Measurements from ENCODE around the gene DCX.

The DCX gene

GRCh38 chrX:111386615-111387233 is 25.3 kb downstream of the DCX start:
- Mint-ChIP-seq H3K36me3 (no peaks in the 10 kb centered on the region), H3K4me3 (no peak overlapping the region), H3K4me1 (no peaks in the 10 kb centered on the region), H3K9me3 (no peaks in the 10 kb centered on the region), H3K27ac (no peak overlapping the region)
- DNase-seq (ENCODE audit: low spot score in 2 of 2) (no peak), ATAC-seq (no peak)

- Mint-ChIP-seq H3K36me3 (no peaks in the 10 kb centered on the region), H3K9me3 (no peaks in the 10 kb centered on the region), H3K4me1 (no peaks in the 10 kb centered on the region), H3K4me3 (no peak overlapping the region), H3K27ac (no peak overlapping the region)
- ATAC-seq (no peak), DNase-seq (ENCODE audit: low spot score in 2 of 2) (no peak)
Measured at GRCh38 chrX:111386077-111386476, 25.9 kb downstream of the DCX start.

- Mint-ChIP-seq H3K4me1 (no peaks in the 10 kb centered on the region), H3K36me3 (no peaks in the 10 kb centered on the region), H3K4me3 (no peak overlapping the region), H3K27ac (no peak overlapping the region), H3K9me3 (no peaks in the 10 kb centered on the region)
- DNase-seq (ENCODE audit: low spot score in 2 of 2) (no peak), ATAC-seq (no peak)
Measured at GRCh38 chrX:111382277-111382676, 29.7 kb downstream of the DCX start.

GRCh38 chrX:111376897-111377578 is 35.0 kb downstream of the DCX start:
- no peak for DNase-seq (ENCODE audit: low spot score in 2 of 2)
- Mint-ChIP-seq H3K4me3 (no peak overlapping the region), H3K27ac (no peak overlapping the region), H3K9me3 (no peaks in the 10 kb centered on the region), H3K4me1 (no peaks in the 10 kb centered on the region), H3K36me3 (no peaks in the 10 kb centered on the region)
- ATAC-seq: no peak

GRCh38 chrX:111376486-111376885 is 35.5 kb downstream of the DCX start:
- Mint-ChIP-seq H3K4me1 (no peaks in the 10 kb centered on the region), H3K27ac (no peak overlapping the region), H3K4me3 (no peak overlapping the region), H3K36me3 (no peaks in the 10 kb centered on the region), H3K9me3 (no peaks in the 10 kb centered on the region)
- DNase-seq (ENCODE audit: low spot score in 2 of 2) (no peak), ATAC-seq (no peak)

DNA sequence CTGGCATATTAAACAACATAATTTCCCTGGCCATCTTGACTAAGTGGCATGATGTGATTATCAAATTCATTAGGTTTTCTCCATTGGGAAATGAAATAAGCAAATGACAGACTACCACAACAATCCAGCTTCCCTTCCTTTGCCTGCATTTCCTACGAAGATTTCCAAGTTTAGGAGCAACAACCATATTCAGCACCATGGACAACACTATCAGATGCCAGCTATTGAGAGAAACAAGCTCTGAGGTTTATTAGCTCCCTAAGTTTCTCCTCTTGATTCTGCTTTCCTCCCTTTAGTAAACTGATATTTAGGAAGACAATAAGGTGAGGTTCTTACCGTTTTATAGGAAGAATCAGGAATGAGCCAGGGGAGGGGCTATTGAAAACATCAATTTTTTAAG is 36.2 kb downstream of the DCX start:
- H3K36me3 Mint-ChIP-seq: no peaks in the 10 kb centered on the region
- H3K9me3 Mint-ChIP-seq: no peaks in the 10 kb centered on the region
- ATAC-seq (no peak), DNase-seq (ENCODE audit: low spot score in 2 of 2) (no peak)
- no peak overlapping the region for H3K27ac Mint-ChIP-seq
- H3K4me3 Mint-ChIP-seq: no peak overlapping the region
- H3K4me1 Mint-ChIP-seq: no peaks in the 10 kb centered on the region

GRCh38 chrX:111372086-111372485 is 39.9 kb downstream of the DCX start:
- Mint-ChIP-seq H3K27ac (no peak overlapping the region), H3K36me3 (no peaks in the 10 kb centered on the region), H3K4me1 (no peaks in the 10 kb centered on the region), H3K4me3 (no peak overlapping the region), H3K9me3 (no peaks in the 10 kb centered on the region)
- no peak for ATAC-seq
- DNase-seq (ENCODE audit: low spot score in 2 of 2): no peak

- H3K9me3 Mint-ChIP-seq: no peaks in the 10 kb centered on the region
- no peak overlapping the region for H3K27ac Mint-ChIP-seq
- DNase-seq (ENCODE audit: low spot score in 2 of 2): no peak
- H3K4me3 Mint-ChIP-seq: no peak overlapping the region
- H3K4me1 Mint-ChIP-seq: no peaks in the 10 kb centered on the region
- ATAC-seq: no peak
- no peaks in the 10 kb centered on the region for H3K36me3 Mint-ChIP-seq
Measured at GRCh38 chrX:111365770-111366325, 46.1 kb downstream of the DCX start.

- Mint-ChIP-seq H3K27ac (no peak overlapping the region), H3K9me3 (no peaks in the 10 kb centered on the region), H3K4me3 (no peak overlapping the region), H3K4me1 (no peaks in the 10 kb centered on the region), H3K36me3 (no peaks in the 10 kb centered on the region)
- DNase-seq (ENCODE audit: low spot score in 2 of 2): no peak
- ATAC-seq: no peak
Measured at GRCh38 chrX:111363741-111364140, 48.3 kb downstream of the DCX start.

DNA sequence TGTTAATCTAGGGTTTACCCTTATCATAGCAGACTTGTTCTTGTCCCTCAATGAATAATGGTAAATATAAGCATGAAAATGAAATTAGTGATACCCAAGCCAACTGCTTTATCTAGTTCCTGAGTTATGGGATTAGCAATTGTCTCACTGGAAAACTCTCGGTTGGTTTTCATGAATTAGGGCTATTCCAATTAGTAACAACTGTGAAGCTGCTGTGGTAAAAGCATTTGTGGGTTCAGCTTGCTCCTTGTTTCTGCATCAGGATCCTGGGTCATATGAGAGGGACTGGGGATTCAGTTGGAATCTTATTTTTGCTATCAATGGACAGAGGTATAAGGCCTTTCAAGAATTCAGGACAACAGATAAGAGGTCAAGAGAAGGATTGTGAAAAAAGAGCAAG is 50.2 kb downstream of the DCX start:
- H3K4me3 Mint-ChIP-seq: no peak overlapping the region
- H3K4me1 Mint-ChIP-seq: no peaks in the 10 kb centered on the region
- no peak overlapping the region for H3K27ac Mint-ChIP-seq
- no peaks in the 10 kb centered on the region for H3K9me3 Mint-ChIP-seq
- no peak for DNase-seq (ENCODE audit: low spot score in 2 of 2)
- H3K36me3 Mint-ChIP-seq: no peaks in the 10 kb centered on the region
- ATAC-seq: no peak

- DNase-seq (ENCODE audit: low spot score in 2 of 2) (no peak), ATAC-seq (no peak)
- no peak overlapping the region for H3K27ac Mint-ChIP-seq
- no peaks in the 10 kb centered on the region for H3K4me1 Mint-ChIP-seq
- no peak overlapping the region for H3K4me3 Mint-ChIP-seq
- H3K36me3 Mint-ChIP-seq: no peaks in the 10 kb centered on the region
- no peaks in the 10 kb centered on the region for H3K9me3 Mint-ChIP-seq
Measured at GRCh38 chrX:111360839-111361238, 51.2 kb downstream of the DCX start.

DNA sequence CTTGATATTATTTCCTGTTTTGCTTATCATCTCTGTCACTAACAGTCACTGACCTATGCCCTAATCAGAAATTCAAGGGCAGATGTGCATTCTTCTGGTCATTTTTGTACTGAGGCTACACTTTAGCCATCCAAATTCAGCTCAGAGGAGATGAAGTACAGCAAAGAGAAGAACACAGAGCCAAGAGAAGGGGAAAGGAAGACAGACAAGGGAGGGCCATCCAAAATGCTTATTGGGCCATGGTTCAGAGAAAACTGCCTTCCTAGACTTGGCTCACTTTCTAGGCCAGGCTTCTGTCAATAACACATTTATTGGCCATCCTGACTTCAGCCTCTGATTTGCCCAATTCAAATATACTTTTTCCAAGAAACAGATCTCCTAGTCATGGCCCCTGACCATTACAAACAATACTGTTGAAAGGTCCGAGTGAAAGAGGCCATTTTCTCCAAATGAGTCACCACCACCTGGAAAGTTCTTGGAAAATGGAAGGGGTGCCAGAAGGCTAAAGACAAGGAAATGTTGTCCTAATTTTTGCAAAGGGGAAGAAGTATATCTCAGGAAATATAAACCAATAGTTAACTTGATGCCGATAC is 56.4 kb downstream of the DCX start:
- no peak for ATAC-seq
- Mint-ChIP-seq H3K4me1 (no peaks in the 10 kb centered on the region), H3K27ac (no peak overlapping the region), H3K36me3 (no peaks in the 10 kb centered on the region), H3K4me3 (no peak overlapping the region), H3K9me3 (no peaks in the 10 kb centered on the region)
- no peak for DNase-seq (ENCODE audit: low spot score in 2 of 2)

DNA sequence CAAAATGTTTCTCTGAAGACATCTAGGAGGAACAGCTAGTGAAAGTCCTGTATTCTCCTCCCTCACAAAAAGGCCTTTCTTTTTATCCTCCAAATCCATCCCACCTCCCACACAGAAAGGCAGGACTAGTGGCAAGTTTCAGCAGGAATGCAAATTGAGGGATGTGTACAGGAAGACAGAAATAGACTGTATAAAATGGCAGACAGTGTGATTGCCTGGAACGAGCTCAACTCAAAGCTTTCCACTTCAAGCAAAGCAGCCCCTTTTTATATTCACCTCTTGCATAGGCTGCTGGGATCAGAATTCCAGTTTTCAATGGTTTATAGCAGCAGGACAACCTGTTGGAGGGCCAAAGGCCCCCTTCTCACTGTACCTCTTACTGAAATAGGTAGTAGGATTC is 57.5 kb downstream of the DCX start:
- Mint-ChIP-seq H3K4me1 (no peaks in the 10 kb centered on the region), H3K4me3 (no peak overlapping the region), H3K36me3 (no peaks in the 10 kb centered on the region), H3K9me3 (no peaks in the 10 kb centered on the region), H3K27ac (no peak overlapping the region)
- DNase-seq (ENCODE audit: low spot score in 2 of 2) (no peak), ATAC-seq (no peak)

DNA sequence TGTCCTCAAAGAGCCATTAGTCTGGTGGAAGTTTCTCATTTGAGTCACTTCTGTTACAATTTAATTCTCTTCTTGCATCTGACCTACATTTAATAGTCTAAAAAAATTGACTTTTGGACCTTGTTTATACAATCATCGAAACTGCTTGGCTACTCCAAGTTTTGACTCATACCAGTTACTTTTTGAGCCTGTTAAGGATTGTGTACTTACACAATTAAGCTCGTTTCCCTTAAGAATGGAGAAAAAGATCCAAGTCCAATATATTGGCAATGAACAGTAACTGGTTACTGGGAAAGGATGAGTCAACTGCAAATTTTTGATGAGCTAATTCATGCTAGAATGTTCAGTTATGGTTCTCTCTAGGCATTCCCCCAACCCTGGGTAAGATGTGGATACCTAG is 58.2 kb downstream of the DCX start:
- Mint-ChIP-seq H3K9me3 (no peaks in the 10 kb centered on the region), H3K4me3 (no peak overlapping the region), H3K27ac (no peak overlapping the region), H3K36me3 (no peaks in the 10 kb centered on the region), H3K4me1 (no peaks in the 10 kb centered on the region)
- ATAC-seq: no peak
- DNase-seq (ENCODE audit: low spot score in 2 of 2): no peak

DNA sequence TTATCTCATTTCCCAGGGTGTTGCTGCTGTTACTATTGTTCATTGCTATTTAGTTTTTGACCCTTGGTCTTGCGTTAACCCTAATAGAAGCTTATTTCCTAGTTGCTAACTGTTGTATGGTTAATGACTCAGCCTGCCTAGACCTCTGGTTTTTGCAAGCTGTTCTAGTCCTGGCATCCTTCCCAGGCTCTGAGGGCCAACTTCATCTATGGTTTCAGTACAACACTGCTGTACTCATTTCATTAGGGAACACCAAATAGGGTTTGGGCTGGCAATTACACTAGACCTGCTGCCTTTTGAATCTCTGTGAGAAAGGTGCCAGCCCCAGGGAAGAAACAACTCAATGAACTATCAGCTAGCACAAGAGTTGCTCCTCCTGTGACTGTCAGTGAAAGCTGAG is 59.6 kb downstream of the DCX start:
- H3K9me3 Mint-ChIP-seq: no peaks in the 10 kb centered on the region
- H3K4me3 Mint-ChIP-seq: no peak overlapping the region
- no peak overlapping the region for H3K27ac Mint-ChIP-seq
- DNase-seq (ENCODE audit: low spot score in 2 of 2) (no peak), ATAC-seq (no peak)
- H3K36me3 Mint-ChIP-seq: no peaks in the 10 kb centered on the region
- no peaks in the 10 kb centered on the region for H3K4me1 Mint-ChIP-seq

DNA sequence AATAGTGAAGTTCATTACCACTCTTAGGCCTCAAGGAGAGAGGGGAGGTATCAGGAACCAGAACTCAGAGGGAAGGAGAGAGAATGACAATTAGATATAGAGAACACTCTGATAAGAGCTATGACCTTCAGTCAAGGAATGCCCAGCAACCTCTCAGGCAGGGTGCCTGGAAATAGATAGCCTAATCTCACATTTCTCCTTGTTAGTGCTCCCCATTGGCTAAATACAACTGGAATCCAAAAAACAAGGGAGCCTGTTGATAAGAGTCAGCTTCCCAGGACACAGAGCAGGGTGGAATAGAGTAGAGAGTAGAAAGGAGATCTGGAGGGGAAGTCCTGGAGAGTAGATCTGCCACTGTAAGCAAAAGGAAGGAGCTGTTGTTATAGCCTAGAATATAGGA is 62.1 kb downstream of the DCX start:
- Mint-ChIP-seq H3K9me3 (peaks cover 2% of the 10 kb centered on the region), H3K27ac (no peak overlapping the region), H3K4me3 (no peak overlapping the region), H3K36me3 (no peaks in the 10 kb centered on the region), H3K4me1 (no peaks in the 10 kb centered on the region)
- no peak for ATAC-seq
- DNase-seq (ENCODE audit: low spot score in 2 of 2): no peak

Measured in stimulated activated effector memory CD8-positive, alpha-beta T cell treated with anti-CD3 and anti-CD28 coated beads, Interleukin-12 subunit alpha, Interleukin-12 subunit beta, amount 100 ng/mL, for 72 hours (primary cell).